Lung (tissue), 12 donors: ENCODE measurements around the gene MAP6. TPM values are rescaled to one million over a fixed set of nuclear protein-coding genes. Genes with fewer than 3 reads are reported as not detected.

Source experiments
- ATAC-seq: fragments of 200-7000 bp; cut with Tn5 transposase; one replicate; pipeline ENCODE4 v1.9.1; 2020; ENCODE audit warnings: moderate number of reproducible peaks; ENCODE audit not compliant: insufficient read depth, low FRiP score
- DNase-seq, 3 donors: peaks; one replicate each; pipeline ENCODE4 v3.0.0-alpha.2; 2013 to 2017
- H3K27ac ChIP-seq, 2 donors: one replicate each; pipeline ENCODE4 v1.5.1; 2013; ENCODE audit warnings: mild to moderate bottlenecking in 2 of 2, moderate library complexity in 2 of 2, control low read depth in 1 of 2, inconsistent platforms in 1 of 2, low read depth in 1 of 2, low read length in 1 of 2
- H3K27me3 ChIP-seq, 3 donors: one replicate each; pipeline ENCODE4 v1.5.1; 2013; ENCODE audit warnings: low read length in 2 of 3; ENCODE audit not compliant: control insufficient read depth in 3 of 3, insufficient read depth in 3 of 3
- H3K36me3 ChIP-seq, 4 donors: one replicate each; pipeline ENCODE4 v1.5.1; 2013; ENCODE audit warnings: low read length in 4 of 4, mild to moderate bottlenecking in 1 of 4, moderate library complexity in 1 of 4; ENCODE audit not compliant: control insufficient read depth in 4 of 4, insufficient read depth in 4 of 4
- H3K4me1 ChIP-seq, 5 donors: one replicate each; pipeline ENCODE4 v1.5.1; 2013; ENCODE audit warnings: low read length in 5 of 5, mild to moderate bottlenecking in 2 of 5, moderate library complexity in 1 of 5; ENCODE audit not compliant: control insufficient read depth in 5 of 5, insufficient read depth in 5 of 5
- H3K4me3 ChIP-seq: one replicate; pipeline ENCODE4 v1.5.1; 2013; ENCODE audit warnings: mild to moderate bottlenecking, control low read depth, moderate library complexity
- H3K9ac ChIP-seq, 2 donors: one replicate each; pipeline ENCODE4 v1.5.1; 2013; ENCODE audit warnings: low read length in 2 of 2, control low read depth in 1 of 2; ENCODE audit not compliant: insufficient read depth in 1 of 2
- H3K9me3 ChIP-seq, 4 donors: one replicate each; pipeline ENCODE4 v1.5.1; 2013; ENCODE audit warnings: low read length in 3 of 4, mild to moderate bottlenecking in 1 of 4, moderate library complexity in 1 of 4; ENCODE audit not compliant: control insufficient read depth in 4 of 4, insufficient read depth in 3 of 4
- CTCF ChIP-seq: IDR thresholded peaks from 2 replicates; pipeline ENCODE4 v1.5.1; 2012; ENCODE audit warnings: mild to moderate bottlenecking; ENCODE audit errors: control extremely low read depth, extremely low read depth
- WGBS, 2 donors: extraction: QIAGEN DNeasy Blood & Tissue Kit; methylation state at CpG; one replicate each; pipeline ENCODE4 v1.1.7; 2013; 5-methylcytosine and 5-hydroxymethylcytosine counted together
- polyA plus RNA-seq, 2 donors: library from polyadenylated mRNA; stranded (reverse); fragments of 200-250 nt; gene quantifications; one replicate each; pipeline ENCODE4 v1.2.1, GENCODE V29; 2013
- total RNA-seq, 2 donors: library from RNA; depleted of rRNA in 1 of 2; stranded (reverse); fragments of >200 nt in 1 of 2; gene quantifications; one replicate each; pipeline ENCODE4 v1.2.1, GENCODE V29; 2014 to 2021
- donor health status: control.
- donor health status: control.
- donor health status: Bipolar disorder and iron deficiency.
- donor health status: healthy.
- donor health status: DM: yes; HTN: yes; CAD: no.

MAP6 gene
- total and polyA plus RNA-seq, 4 donors = 5.8 to 17.8 (median 7.2) TPM

- no peaks in the 10 kb centered on the region for H3K36me3 ChIP-seq
- H3K4me1 ChIP-seq = peaks cover 0 to 5% (median 0%) of the 10 kb centered on the region in 5 donors
- H3K27me3 ChIP-seq = no peaks in the 10 kb centered on the region
- ATAC-seq = no peak
- no peak overlapping the region for H3K4me3 ChIP-seq
- no peak overlapping the region for H3K27ac ChIP-seq
- no peak for TF ChIP-seq CTCF
- no peaks in the 10 kb centered on the region for H3K9me3 ChIP-seq
- WGBS, 2 donors = 85 to 96% methylated on average over 4 of the region's 4 CpGs
- no peak for DNase-seq
- no peak overlapping the region for H3K9ac ChIP-seq
Observed at GRCh38 chr11:75625021-75625420, 43.8 kb downstream of the MAP6 start.

GRCh38 chr11:75616281-75616680 lies 52.6 kb downstream of the MAP6 start:
- Histone ChIP-seq H3K4me1 (peaks cover 0 to 14% (median 2%) of the 10 kb centered on the region in 5 donors), H3K36me3 (no peaks in the 10 kb centered on the region), H3K9ac (no peak overlapping the region), H3K27me3 (no peaks in the 10 kb centered on the region), H3K4me3 (no peak overlapping the region), H3K27ac (no peak overlapping the region), H3K9me3 (no peaks in the 10 kb centered on the region)
- DNase-seq = no peak
- 80 to 81% methylated on average over 5 of the region's 5 CpGs for WGBS, 2 donors
- no peak for TF ChIP-seq CTCF
- no peak for ATAC-seq

GRCh38 chr11:75615751-75616150 lies 53.1 kb downstream of the MAP6 start:
- H3K4me3 ChIP-seq = no peak overlapping the region
- H3K27ac ChIP-seq = no peak overlapping the region
- TF ChIP-seq CTCF = no peak
- ATAC-seq = no peak
- 76 to 80% methylated on average over 7 of the region's 7 CpGs for WGBS, 2 donors
- H3K9ac ChIP-seq = no peak overlapping the region
- no peaks in the 10 kb centered on the region for H3K36me3 ChIP-seq
- peak; percentile 59 to 71 (median 64) for DNase-seq
- no peaks in the 10 kb centered on the region for H3K9me3 ChIP-seq
- H3K27me3 ChIP-seq = no peaks in the 10 kb centered on the region
- peaks cover 0 to 14% (median 2%) of the 10 kb centered on the region in 5 donors for H3K4me1 ChIP-seq

GRCh38 chr11:75611823-75612222 lies 57.0 kb downstream of the MAP6 start:
- Histone ChIP-seq H3K9me3 (no peaks in the 10 kb centered on the region), H3K4me1 (peaks cover 0 to 30% (median 2%) of the 10 kb centered on the region in 5 donors), H3K27me3 (no peaks in the 10 kb centered on the region), H3K27ac (no peak overlapping the region), H3K9ac (no peak overlapping the region), H3K36me3 (no peaks in the 10 kb centered on the region), H3K4me3 (no peak overlapping the region)
- 88 to 96% methylated on average over 3 of the region's 3 CpGs for WGBS, 2 donors
- ATAC-seq (no peak), DNase-seq (no peak)
- TF ChIP-seq CTCF = no peak
